ENCODE measurements around the gene CDC20B.

DNA sequence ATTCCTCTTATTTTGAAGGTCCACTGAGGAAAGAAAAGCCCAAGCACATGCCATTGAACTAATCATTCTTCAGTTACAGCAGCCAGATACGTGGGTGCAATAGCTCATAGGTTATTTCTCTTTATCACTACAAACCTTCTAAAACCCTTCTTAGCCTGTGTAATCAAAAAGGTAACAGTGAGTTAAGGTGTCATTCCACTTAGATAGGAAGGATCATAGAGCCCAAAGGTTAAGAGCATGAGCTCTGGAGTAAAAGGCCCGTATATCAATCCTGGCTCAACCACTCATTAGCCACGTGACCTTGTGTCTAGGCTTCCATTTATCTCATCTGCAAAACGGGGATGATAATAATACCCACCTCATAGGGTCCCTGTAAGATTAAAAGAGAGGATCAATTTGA is 10.3 kb downstream of the CDC20B start:
- TF ChIP-seq, protein P1, sequence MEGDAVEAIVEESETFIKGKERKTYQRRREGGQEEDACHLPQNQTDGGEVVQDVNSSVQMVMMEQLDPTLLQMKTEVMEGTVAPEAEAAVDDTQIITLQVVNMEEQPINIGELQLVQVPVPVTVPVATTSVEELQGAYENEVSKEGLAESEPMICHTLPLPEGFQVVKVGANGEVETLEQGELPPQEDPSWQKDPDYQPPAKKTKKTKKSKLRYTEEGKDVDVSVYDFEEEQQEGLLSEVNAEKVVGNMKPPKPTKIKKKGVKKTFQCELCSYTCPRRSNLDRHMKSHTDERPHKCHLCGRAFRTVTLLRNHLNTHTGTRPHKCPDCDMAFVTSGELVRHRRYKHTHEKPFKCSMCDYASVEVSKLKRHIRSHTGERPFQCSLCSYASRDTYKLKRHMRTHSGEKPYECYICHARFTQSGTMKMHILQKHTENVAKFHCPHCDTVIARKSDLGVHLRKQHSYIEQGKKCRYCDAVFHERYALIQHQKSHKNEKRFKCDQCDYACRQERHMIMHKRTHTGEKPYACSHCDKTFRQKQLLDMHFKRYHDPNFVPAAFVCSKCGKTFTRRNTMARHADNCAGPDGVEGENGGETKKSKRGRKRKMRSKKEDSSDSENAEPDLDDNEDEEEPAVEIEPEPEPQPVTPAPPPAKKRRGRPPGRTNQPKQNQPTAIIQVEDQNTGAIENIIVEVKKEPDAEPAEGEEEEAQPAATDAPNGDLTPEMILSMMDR (IDR thresholded peaks at IDR 0.05; ENCODE audit: borderline replicate concordance, extremely low read depth, low read length, poor library complexity, severe bottlenecking), result no peak
- no peak for TF ChIP-seq EZH2 (IDR thresholded peaks at IDR 0.05; ENCODE audit: borderline replicate concordance, low read depth, low read length, severe bottlenecking)

All from DND-41 (cell line).